ENCODE measurements around the gene SKP1.

The SKP1 gene

DNA sequence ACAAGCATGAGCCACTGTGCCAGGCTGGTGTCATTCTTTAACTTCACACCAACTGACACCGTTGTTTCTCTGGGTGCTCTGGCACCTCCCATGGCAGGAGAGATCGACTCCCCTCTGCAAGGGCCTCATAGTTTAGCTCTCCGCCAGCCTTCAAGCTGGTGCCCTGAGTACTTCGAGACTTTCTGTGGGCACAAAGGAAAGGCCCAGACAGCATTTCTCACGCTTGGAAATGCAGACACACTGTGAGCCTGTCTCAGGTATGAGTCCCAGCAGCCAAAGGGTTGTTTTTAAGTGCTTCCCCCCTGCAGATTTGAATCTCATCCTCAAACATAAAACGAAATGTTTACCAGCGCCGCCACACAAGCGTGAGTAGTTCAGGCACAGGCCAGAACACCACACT lies 73.4 kb downstream of the SKP1 start:
- no peaks in the 10 kb centered on the region for H3K9me3 ChIP-seq
- H3K4me1 ChIP-seq (ENCODE audit: control insufficient read depth in 1 of 2, insufficient read depth in 1 of 2, low read depth in 1 of 2, low read length in 1 of 2), result peaks cover 9 to 11% of the 10 kb centered on the region in 2 experiments
- no peaks in the 10 kb centered on the region for H3K27me3 ChIP-seq
- TF ChIP-seq, protein P1, sequence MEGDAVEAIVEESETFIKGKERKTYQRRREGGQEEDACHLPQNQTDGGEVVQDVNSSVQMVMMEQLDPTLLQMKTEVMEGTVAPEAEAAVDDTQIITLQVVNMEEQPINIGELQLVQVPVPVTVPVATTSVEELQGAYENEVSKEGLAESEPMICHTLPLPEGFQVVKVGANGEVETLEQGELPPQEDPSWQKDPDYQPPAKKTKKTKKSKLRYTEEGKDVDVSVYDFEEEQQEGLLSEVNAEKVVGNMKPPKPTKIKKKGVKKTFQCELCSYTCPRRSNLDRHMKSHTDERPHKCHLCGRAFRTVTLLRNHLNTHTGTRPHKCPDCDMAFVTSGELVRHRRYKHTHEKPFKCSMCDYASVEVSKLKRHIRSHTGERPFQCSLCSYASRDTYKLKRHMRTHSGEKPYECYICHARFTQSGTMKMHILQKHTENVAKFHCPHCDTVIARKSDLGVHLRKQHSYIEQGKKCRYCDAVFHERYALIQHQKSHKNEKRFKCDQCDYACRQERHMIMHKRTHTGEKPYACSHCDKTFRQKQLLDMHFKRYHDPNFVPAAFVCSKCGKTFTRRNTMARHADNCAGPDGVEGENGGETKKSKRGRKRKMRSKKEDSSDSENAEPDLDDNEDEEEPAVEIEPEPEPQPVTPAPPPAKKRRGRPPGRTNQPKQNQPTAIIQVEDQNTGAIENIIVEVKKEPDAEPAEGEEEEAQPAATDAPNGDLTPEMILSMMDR (IDR thresholded peaks at IDR 0.05), result no peak
- no peak overlapping the region for H3K4me3 ChIP-seq (ENCODE audit: low read depth in 1 of 2, low read length in 1 of 2)
- H3K36me3 ChIP-seq, result no peaks in the 10 kb centered on the region
- H3K27ac ChIP-seq, result no peak overlapping the region

DNA sequence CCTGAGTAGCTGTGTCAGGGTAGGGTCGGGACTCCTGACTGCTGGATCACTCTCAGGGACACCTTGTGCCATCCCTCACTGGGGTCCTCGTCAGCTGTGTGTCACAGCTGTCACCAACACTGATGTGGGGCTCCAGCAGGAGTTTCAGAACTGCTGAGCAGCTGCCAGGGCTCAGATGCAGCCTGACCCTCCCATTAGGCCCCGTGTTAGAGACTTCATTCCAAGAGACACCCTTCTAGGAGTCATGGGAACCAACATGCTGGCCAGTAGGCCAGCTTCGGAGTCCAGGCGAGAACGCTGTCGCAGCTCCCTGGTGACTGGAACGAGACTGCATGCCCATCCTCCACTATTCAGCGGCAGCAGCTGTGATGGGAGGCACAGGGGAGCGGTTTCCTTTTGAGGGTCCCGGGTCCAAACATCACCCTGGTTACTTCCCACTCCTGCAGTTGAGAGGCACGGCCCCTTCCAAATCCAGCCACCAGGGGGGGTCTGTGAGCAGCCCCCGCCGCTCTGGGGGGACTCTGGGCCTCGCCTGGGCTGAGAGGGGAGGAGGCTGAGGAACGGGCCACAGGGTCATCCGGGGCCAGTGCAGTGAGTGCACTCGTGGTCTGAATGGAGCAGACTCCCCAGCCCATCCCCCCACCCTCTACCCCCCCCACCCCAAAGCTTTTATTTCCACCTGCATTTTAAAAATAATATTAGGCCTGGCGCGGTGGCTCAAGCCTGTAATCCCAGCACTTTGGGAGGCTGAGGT lies 74.9 kb downstream of the SKP1 start:
- Histone ChIP-seq H3K36me3 (no peaks in the 10 kb centered on the region), H3K27me3 (no peaks in the 10 kb centered on the region), H3K4me1 (ENCODE audit: control insufficient read depth in 1 of 2, insufficient read depth in 1 of 2, low read depth in 1 of 2, low read length in 1 of 2) (peaks cover 9 to 11% of the 10 kb centered on the region in 2 experiments), H3K27ac (no peak overlapping the region), H3K4me3 (ENCODE audit: low read depth in 1 of 2, low read length in 1 of 2) (no peak overlapping the region), H3K9me3 (no peaks in the 10 kb centered on the region)
- TF ChIP-seq, protein P1 (IDR thresholded peaks at IDR 0.05), result peak; percentile 73

DNA sequence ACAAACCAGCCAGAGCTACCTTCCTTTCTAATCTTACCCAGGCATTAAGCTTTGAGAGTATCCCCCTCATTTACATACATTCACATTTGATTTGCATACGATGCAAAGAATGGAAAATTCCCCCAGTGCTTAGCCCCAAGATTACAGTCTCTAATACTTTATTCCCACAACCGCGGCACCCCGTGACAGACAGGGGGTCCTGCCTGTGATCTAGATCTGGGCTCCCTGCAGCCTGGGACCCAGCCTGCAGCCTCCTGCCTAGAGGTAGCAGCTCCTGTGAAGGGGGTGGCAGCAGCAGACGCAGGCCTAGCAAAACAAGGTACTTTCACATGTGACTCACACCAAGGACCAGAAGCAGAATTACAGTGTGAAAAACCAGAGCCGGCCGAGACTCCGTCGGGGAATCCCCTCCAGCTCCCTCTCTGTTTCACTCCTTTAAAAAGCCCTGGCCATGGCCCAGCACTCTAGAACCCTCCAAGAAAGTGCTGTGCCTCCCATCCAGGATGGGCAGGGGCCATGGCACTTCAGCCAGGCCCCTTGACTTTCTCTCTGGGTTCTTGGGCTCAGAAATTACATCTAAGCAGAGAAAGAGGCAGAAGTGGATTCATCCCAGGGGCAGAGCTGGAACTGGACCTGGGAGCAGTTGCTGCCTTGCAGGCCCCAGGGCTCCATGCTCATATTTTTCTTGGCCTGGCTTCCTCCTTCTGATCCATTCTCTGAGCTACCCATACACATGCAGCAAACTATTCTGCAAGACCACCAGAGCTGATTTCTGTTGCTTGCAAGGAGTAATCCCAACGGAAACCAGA lies 76.3 kb downstream of the SKP1 start:
- H3K36me3 ChIP-seq, result no peaks in the 10 kb centered on the region
- no peaks in the 10 kb centered on the region for H3K9me3 ChIP-seq
- no peak overlapping the region for H3K27ac ChIP-seq
- H3K4me3 ChIP-seq (ENCODE audit: low read depth in 1 of 2, low read length in 1 of 2), result no peak overlapping the region
- TF ChIP-seq, protein P1 (IDR thresholded peaks at IDR 0.05), result no peak
- peaks cover 9 to 11% of the 10 kb centered on the region in 2 experiments for H3K4me1 ChIP-seq (ENCODE audit: control insufficient read depth in 1 of 2, insufficient read depth in 1 of 2, low read depth in 1 of 2, low read length in 1 of 2)
- H3K27me3 ChIP-seq, result peaks cover 8% of the 10 kb centered on the region

DNA sequence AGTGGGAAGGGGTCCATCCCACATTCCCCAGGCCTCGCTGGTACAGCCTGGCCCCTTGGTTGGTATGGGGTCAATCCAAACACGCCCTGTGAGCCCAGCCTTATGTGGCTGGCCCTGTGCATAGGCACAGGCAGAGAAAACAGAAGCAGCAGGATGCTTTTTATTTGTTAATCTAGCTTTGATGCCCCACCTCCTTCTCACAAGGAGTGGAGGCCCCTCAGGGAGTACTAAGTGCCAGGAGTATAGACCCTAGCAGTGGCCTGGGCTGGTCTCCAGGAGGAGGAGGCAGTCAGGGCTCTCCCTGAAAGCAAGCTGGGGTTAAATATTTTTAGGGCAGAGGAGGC lies 76.8 kb downstream of the SKP1 start:
- TF ChIP-seq, protein P1 (IDR thresholded peaks at IDR 0.05), result no peak
- Histone ChIP-seq H3K4me3 (ENCODE audit: low read depth in 1 of 2, low read length in 1 of 2) (no peak overlapping the region), H3K27me3 (peaks cover 8% of the 10 kb centered on the region), H3K9me3 (no peaks in the 10 kb centered on the region), H3K36me3 (no peaks in the 10 kb centered on the region), H3K4me1 (ENCODE audit: control insufficient read depth in 1 of 2, insufficient read depth in 1 of 2, low read depth in 1 of 2, low read length in 1 of 2) (peaks cover 9 to 11% of the 10 kb centered on the region in 2 experiments), H3K27ac (no peak overlapping the region)

DNA sequence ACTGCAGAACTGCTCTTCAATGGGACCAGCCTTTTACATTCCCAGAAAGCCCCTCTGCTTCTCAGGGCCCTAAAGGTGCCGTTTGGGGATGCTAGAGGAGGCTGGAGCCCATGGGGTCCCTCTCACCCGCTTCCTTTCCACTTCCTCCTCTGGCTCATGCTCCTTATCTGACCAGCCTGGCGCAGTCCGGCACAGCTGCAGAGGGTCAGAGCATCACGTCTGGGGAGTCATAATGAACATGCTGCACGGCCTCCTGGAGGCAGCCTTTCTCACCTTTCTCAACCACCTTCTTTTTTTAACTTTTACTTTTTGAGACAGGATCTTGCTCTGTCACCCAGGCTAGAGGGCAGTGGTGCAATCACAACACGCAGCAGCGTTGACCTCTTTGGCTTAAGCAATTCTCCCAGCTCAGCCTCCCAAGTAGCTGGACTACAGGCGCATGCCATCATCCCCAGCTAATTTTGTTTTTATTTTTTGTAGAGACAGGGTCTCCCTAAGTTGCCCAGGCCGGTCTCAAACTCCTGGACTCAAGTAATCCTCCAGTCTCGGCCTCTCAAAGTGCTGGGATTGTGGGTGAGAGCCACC lies 77.4 kb downstream of the SKP1 start:
- TF ChIP-seq, protein P1 (IDR thresholded peaks at IDR 0.05), result no peak
- Histone ChIP-seq H3K4me1 (ENCODE audit: control insufficient read depth in 1 of 2, insufficient read depth in 1 of 2, low read depth in 1 of 2, low read length in 1 of 2) (peaks cover 9 to 11% of the 10 kb centered on the region in 2 experiments), H3K9me3 (no peaks in the 10 kb centered on the region), H3K27ac (no peak overlapping the region), H3K36me3 (no peaks in the 10 kb centered on the region), H3K27me3 (peaks cover 8% of the 10 kb centered on the region), H3K4me3 (ENCODE audit: low read depth in 1 of 2, low read length in 1 of 2) (no peak overlapping the region)

Measured in neutrophil (primary cell).